ENCODE data around the gene TOB2. TPM values are rescaled to one million over a fixed set of nuclear protein-coding genes. Genes with fewer than 3 reads are reported as not detected.
A peak's percentile ranks its signal among the peaks of the same experiment; 100 is the strongest.

TOB2 gene
- total RNA-seq, 2 experiments from 2014 or later: 27.0 to 28.5 TPM

GRCh38 chr22:41481131-41481830 lies 34.7 kb upstream of the TOB2 start:
- H3K27me3 Mint-ChIP-seq: no peaks in the 10 kb centered on the region
- H3K36me3 Mint-ChIP-seq (ENCODE audit: low read depth): peaks cover 2% of the 10 kb centered on the region
- no peaks in the 10 kb centered on the region for H3K9me3 Mint-ChIP-seq
- ChIA-PET CTCF (interaction anchor here (0.9 to 4.5 kb wide), 3 partner anchors 44 to 78 kb away, joined by 3 to 20 read pairs (median 5); no protein-coding TSS in a partner anchor), POLR2A (interaction anchor here (1.0 to 1.6 kb wide), 3 partner anchors 12 to 35 kb away, joined by 3 to 6 read pairs (median 5); partner anchors contain the start of genes ACO2, PHF5A and TOB2)
- H3K27ac Mint-ChIP-seq: no peak overlapping the region
- TF ChIP-seq CTCF (IDR thresholded peaks at IDR 0.05): no peak
- H3K4me1 Mint-ChIP-seq (ENCODE audit: low read depth): peaks cover 45% of the 10 kb centered on the region
- ATAC-seq (no peak), DNase-seq (no peak)
- intact Hi-C loops (cut with micrococcal nuclease): no loop called here
- no peak overlapping the region for H3K4me3 Mint-ChIP-seq

- Mint-ChIP-seq H3K27ac (no peak overlapping the region), H3K27me3 (no peaks in the 10 kb centered on the region), H3K9me3 (no peaks in the 10 kb centered on the region), H3K36me3 (ENCODE audit: low read depth) (peaks cover 2% of the 10 kb centered on the region), H3K4me3 (no peak overlapping the region), H3K4me1 (ENCODE audit: low read depth) (peaks cover 41% of the 10 kb centered on the region)
- ChIA-PET CTCF (interaction anchor here (0.8 to 4.5 kb wide), 3 partner anchors 12 to 77 kb away, joined by 3 to 20 read pairs (median 3); partner anchors contain the start of genes ACO2 and PHF5A), POLR2A (interaction anchor here (0.8 to 1.0 kb wide), 2 partner anchors 12 to 106 kb away, joined by 3 to 5 read pairs; partner anchors contain the start of genes ACO2 and PHF5A)
- no peak for ATAC-seq
- intact Hi-C loops (cut with micrococcal nuclease): no loop called here
- DNase-seq: no peak
- no peak for TF ChIP-seq CTCF (IDR thresholded peaks at IDR 0.05)
These were observed 33.8 kb upstream of the TOB2 start for GRCh38 chr22:41480397-41480735.

GRCh38 chr22:41479671-41480396 lies 33.2 kb upstream of the TOB2 start:
- DNase-seq (no peak), ATAC-seq (no peak)
- H3K27ac Mint-ChIP-seq: peak overlapping the region; percentile 25
- no peaks in the 10 kb centered on the region for H3K9me3 Mint-ChIP-seq
- no peak for TF ChIP-seq CTCF (IDR thresholded peaks at IDR 0.05)
- H3K4me3 Mint-ChIP-seq: no peak overlapping the region
- ChIA-PET CTCF (interaction anchor here (0.8 to 4.5 kb wide), 3 partner anchors 11 to 76 kb away, joined by 3 to 20 read pairs (median 3); partner anchors contain the start of genes ACO2 and PHF5A), POLR2A (interaction anchor here (0.8 to 3.2 kb wide), 4 partner anchors 11 to 106 kb away, joined by 3 to 25 read pairs (median 6); partner anchors contain the start of genes ACO2, PHF5A and TOB2)
- H3K36me3 Mint-ChIP-seq (ENCODE audit: low read depth): peaks cover 2% of the 10 kb centered on the region
- H3K27me3 Mint-ChIP-seq: no peaks in the 10 kb centered on the region
- intact Hi-C loops (cut with micrococcal nuclease): no loop called here
- H3K4me1 Mint-ChIP-seq (ENCODE audit: low read depth): peaks cover 39% of the 10 kb centered on the region

GRCh38 chr22:41478891-41479521 lies 32.4 kb upstream of the TOB2 start:
- DNase-seq (peak; percentile 32), ATAC-seq (peak; percentile 65)
- no peak for TF ChIP-seq CTCF (IDR thresholded peaks at IDR 0.05)
- peaks cover 40% of the 10 kb centered on the region for H3K4me1 Mint-ChIP-seq (ENCODE audit: low read depth)
- H3K36me3 Mint-ChIP-seq (ENCODE audit: low read depth): peaks cover 3% of the 10 kb centered on the region
- no peaks in the 10 kb centered on the region for H3K9me3 Mint-ChIP-seq
- H3K27ac Mint-ChIP-seq: peak overlapping the region; percentile 25
- H3K4me3 Mint-ChIP-seq: no peak overlapping the region
- ChIA-PET POLR2A (interaction anchor here (1.9 to 3.2 kb wide), 2 partner anchors 10 to 32 kb away, joined by 6 to 25 read pairs; partner anchors contain the start of genes ACO2, PHF5A and TOB2), CTCF (interaction anchor here (1.3 to 4.5 kb wide), 3 partner anchors 10 to 76 kb away, joined by 3 to 20 read pairs (median 9); partner anchors contain the start of genes ACO2 and PHF5A)
- intact Hi-C loops (cut with micrococcal nuclease): no loop called here
- no peaks in the 10 kb centered on the region for H3K27me3 Mint-ChIP-seq
